GM12878 (cell line): Measurements from ENCODE around the gene SLC35G1. TPM values are rescaled to one million over a fixed set of nuclear protein-coding genes. Genes with fewer than 3 reads are reported as not detected.

Experiments
- ATAC-seq: fragments of 200-7000 bp; cut with Tn5 transposase; 3 replicates; pipeline ENCODE4 v1.9.1; 2020; ENCODE audit warnings: mild to moderate bottlenecking, moderate library complexity
- BruUV-seq: library from RNA; stranded (reverse); fragments of 400-500 nt; replicated peaks from 2 replicates; lab custom pipeline; 2021; lab: Mats Ljungman, UMichigan
- CTCF ChIA-PET: fragments of 300-600 bp; sonication (Branson Sonifier 250); formaldehyde crosslinking; extraction: SDS; loops from one replicate; lab custom pipeline; 2021; ENCODE audit warnings: inconsistent platforms; lab: Yijun Ruan, JAX
- POLR2A ChIA-PET: fragments of 350-600 bp; formaldehyde crosslinking; extraction: SDS; loops from one replicate; lab custom pipeline; 2021; ENCODE audit warnings: inconsistent platforms; lab: Charles Lee
- RAD21 ChIA-PET: fragments of 300-600 bp; sonication (Branson Sonifier 250); formaldehyde crosslinking; loops from one replicate; lab custom pipeline; 2023; ENCODE audit warnings: antibody characterized with exemption; ENCODE audit not compliant: unreplicated experiment; lab: Charles Lee
- SMC1A ChIA-PET: fragments of 300-600 bp; sonication (Branson Sonifier 250); formaldehyde crosslinking; loops from one replicate; lab custom pipeline; 2023; ENCODE audit not compliant: unreplicated experiment, uncharacterized antibody; lab: Charles Lee
- DNase-seq: peaks from one replicate; pipeline ENCODE4 v3.0.0-alpha.2; 2011; ENCODE audit warnings: low read depth, low spot score
- FAIRE-seq: peaks from 3 replicates; lab custom pipeline; 2011; peaks lifted over from hg19 to GRCh38; lab: Jason Lieb, UNC
- H2AFZ ChIP-seq: 2 replicates; pipeline ENCODE4 v1.6.0; 2011; ENCODE audit warnings: low read depth, low read length, control low read depth; ENCODE audit not compliant: control insufficient read depth
- H3K27ac ChIP-seq: 2 replicates; pipeline ENCODE4 v1.5.1; 2011; ENCODE audit warnings: control low read depth; ENCODE audit not compliant: control insufficient read depth, insufficient read depth
- H3K27me3 ChIP-seq, 2 experiments: replicated peaks in 1 of 2; 2 replicates each; pipeline versions ENCODE4 v1.6.0 to v1.6.1; 2011; ENCODE audit warnings: low read length in 1 of 2; ENCODE audit not compliant: control insufficient read depth in 2 of 2, insufficient read depth in 2 of 2
- H3K36me3 ChIP-seq, 2 experiments: 2 replicates each; pipeline ENCODE4 v1.5.1; 2011; ENCODE audit warnings: low read length in 1 of 2; ENCODE audit not compliant: control insufficient read depth in 2 of 2, insufficient read depth in 2 of 2
- H3K4me1 ChIP-seq: 2 replicates; pipeline ENCODE4 v1.6.1; 2011; ENCODE audit warnings: mild to moderate bottlenecking, low read length, moderate library complexity, mixed read lengths; ENCODE audit not compliant: control insufficient read depth, insufficient read depth
- H3K4me2 ChIP-seq: 2 replicates; pipeline ENCODE4 v1.6.0; 2011; ENCODE audit warnings: control low read depth; ENCODE audit not compliant: control insufficient read depth, insufficient read depth
- H3K4me3 ChIP-seq: fragments of 200-600 bp; sonication (generic); 2 replicates; pipeline ENCODE4 v1.5.1; 2016
- H3K79me2 ChIP-seq: 2 replicates; pipeline ENCODE4 v1.6.0; 2011; ENCODE audit warnings: low read length; ENCODE audit not compliant: control insufficient read depth, insufficient read depth
- H3K9ac ChIP-seq: 2 replicates; pipeline ENCODE4 v1.8.0; 2011; ENCODE audit warnings: low read length, control low read depth, mixed read lengths; ENCODE audit not compliant: control insufficient read depth, insufficient read depth
- H3K9me3 ChIP-seq: replicated peaks from 3 replicates; pipeline ENCODE4 v1.5.1; 2011; ENCODE audit warnings: mild to moderate bottlenecking, low read length; ENCODE audit not compliant: control insufficient read depth, insufficient read depth
- H4K20me1 ChIP-seq: 2 replicates; pipeline ENCODE4 v1.6.0; 2011; ENCODE audit not compliant: control insufficient read depth, insufficient read depth
- BCL11A ChIP-seq: IDR thresholded peaks from 2 replicates; pipeline ENCODE4 v1.6.1; 2011; ENCODE audit warnings: low read depth, low read length
- CHD4 ChIP-seq: fragments of 200-600 bp; sonication (generic); IDR thresholded peaks from 2 replicates; pipeline ENCODE4 v1.6.1; 2016; ENCODE audit warnings: mild to moderate bottlenecking
- HDAC6 ChIP-seq: fragments of 200-600 bp; sonication (generic); IDR thresholded peaks from one replicate; pipeline ENCODE4 v1.8.0; 2017; ENCODE audit warnings: antibody characterized with exemption; ENCODE audit not compliant: unreplicated experiment
- JUNB ChIP-seq: IDR thresholded peaks from 2 replicates; pipeline ENCODE4 v1.6.1; 2016; ENCODE audit warnings: antibody characterized with exemption, mild to moderate bottlenecking
- KAT2A ChIP-seq: conservative IDR thresholded peaks from 2 replicates; pipeline ENCODE4 v1.6.1; 2011; ENCODE audit warnings: low read depth, low read length; ENCODE audit not compliant: control insufficient read depth
- RB1 ChIP-seq: fragments of 450-650 bp; formaldehyde crosslinking; IDR thresholded peaks from 2 replicates; pipeline ENCODE4 v1.6.1; 2017; ENCODE audit warnings: mild to moderate bottlenecking, borderline replicate concordance
- SKIL ChIP-seq: fragments of 450-650 bp; IDR thresholded peaks from 2 replicates; pipeline ENCODE4 v1.6.1; 2017; ENCODE audit warnings: mild to moderate bottlenecking, low read depth, inconsistent platforms; ENCODE audit not compliant: poor library complexity, severe bottlenecking
- SUPT20H ChIP-seq: IDR thresholded peaks from 2 replicates; pipeline ENCODE4 v1.6.1; 2011; ENCODE audit warnings: low read depth, mild to moderate bottlenecking, low read length, moderate library complexity, borderline replicate concordance; ENCODE audit not compliant: control insufficient read depth
- ZNF207 ChIP-seq: fragments of 450-650 bp; IDR thresholded peaks from 2 replicates; pipeline ENCODE4 v1.6.1; 2014; ENCODE audit warnings: antibody characterized with exemption, mild to moderate bottlenecking, borderline replicate concordance
- WGBS: methylation state at CpG from one replicate; pipeline ENCODE4 v1.1.6; 2016; ENCODE audit warnings: low lambda C conversion rate; ENCODE audit not compliant: insufficient replicate concordance, insufficient coverage; ENCODE audit errors: missing lambda C conversion rate; 5-methylcytosine and 5-hydroxymethylcytosine counted together
- in situ Hi-C: fragments of 300-500 bp; cut with MboI; formaldehyde crosslinking; loops from 9 replicates; pipeline ENCODE4 v1.14.3; 2018; ENCODE audit warnings: mixed read lengths
- intact Hi-C: fragments of 100-400 bp; cut with micrococcal nuclease; formaldehyde crosslinking; loops from one replicate; pipeline ENCODE4 v1.14.2; 2022; ENCODE audit not compliant: unreplicated experiment
- polyA plus RNA-seq, 11 experiments: library from polyadenylated mRNA; depleted of rRNA in 4 of 11; unstranded in 6 of 11; stranded (reverse) in 5 of 11; fragments of >200 nt; fragmentation: Nextera tagmentation in 4 of 11; fragmentation: Illumina TruSeq in 1 of 11; extraction: Ambion mirVana in 4 of 11; extraction: Trizol in 1 of 11; gene quantifications; 1 replicate in 1 of 11; 2 replicates in 10 of 11; pipeline versions ENCODE4 v1.2.1 to v1.2.3, GENCODE V29; 2011 to 2016; ENCODE audit warnings: inconsistent platforms in 2 of 11, missing spikeins in 2 of 11, low read depth in 1 of 11
- total RNA-seq, 4 experiments: library from RNA; depleted of rRNA in 3 of 4; stranded (reverse); fragments of >200 nt in 3 of 4; fragmentation: Illumina TruSeq in 1 of 4; extraction: Trizol in 1 of 4; gene quantifications; 2 replicates each; pipeline versions ENCODE4 v1.2.1 to v1.2.3, GENCODE V29; 2013 to 2021
- TF ChIP-seq, protein P1 (sequence below): IDR thresholded peaks from 2 replicates; pipeline ENCODE4 v1.6.1; 2012; ENCODE audit warnings: low read length, inconsistent platforms
- TF ChIP-seq, protein P2 (sequence below): IDR thresholded peaks from 2 replicates; pipeline ENCODE4 v1.6.1; 2012; ENCODE audit warnings: low read depth, low read length, improper control_type of control experiment

Gene SLC35G1
- total and polyA plus RNA-seq, 10 of the 15 experiments (the other 5 are each of a cell fraction or from before 2014, with no cell fraction given) = 1.7 to 8.8 (median 6.7) TPM

- SMC1A ChIA-PET = interaction anchor here (1.8 kb wide), 1 partner anchor 9 kb away, joined by 7 read pairs; no protein-coding TSS in a partner anchor
- RAD21 ChIA-PET = no interaction called here
- no peak overlapping the region for H3K4me2 ChIP-seq
- CTCF ChIA-PET = interaction anchor here (1.7 to 6.7 kb wide), 3 partner anchors 10 to 13 kb away, joined by 6 to 36 read pairs (median 12); no protein-coding TSS in a partner anchor
- 88% methylated on average over 5 of the region's 5 CpGs for WGBS
- no peaks in the 10 kb centered on the region for H3K27me3 ChIP-seq
- H3K4me1 ChIP-seq = no peaks in the 10 kb centered on the region
- intact Hi-C loops (no loop called here), in situ Hi-C loops (no loop called here)
- DNase-seq (no peak), FAIRE-seq (no peak), ATAC-seq (no peak)
- no peaks in the 10 kb centered on the region for H3K79me2 ChIP-seq
- TF ChIP-seq JUNB (no peak), SUPT20H (no peak), ZNF207 (no peak), SKIL (no peak), RB1 (no peak), KAT2A (no peak), CHD4 (no peak), BCL11A (no peak), HDAC6 (no peak)
- TF ChIP-seq, protein P1, sequence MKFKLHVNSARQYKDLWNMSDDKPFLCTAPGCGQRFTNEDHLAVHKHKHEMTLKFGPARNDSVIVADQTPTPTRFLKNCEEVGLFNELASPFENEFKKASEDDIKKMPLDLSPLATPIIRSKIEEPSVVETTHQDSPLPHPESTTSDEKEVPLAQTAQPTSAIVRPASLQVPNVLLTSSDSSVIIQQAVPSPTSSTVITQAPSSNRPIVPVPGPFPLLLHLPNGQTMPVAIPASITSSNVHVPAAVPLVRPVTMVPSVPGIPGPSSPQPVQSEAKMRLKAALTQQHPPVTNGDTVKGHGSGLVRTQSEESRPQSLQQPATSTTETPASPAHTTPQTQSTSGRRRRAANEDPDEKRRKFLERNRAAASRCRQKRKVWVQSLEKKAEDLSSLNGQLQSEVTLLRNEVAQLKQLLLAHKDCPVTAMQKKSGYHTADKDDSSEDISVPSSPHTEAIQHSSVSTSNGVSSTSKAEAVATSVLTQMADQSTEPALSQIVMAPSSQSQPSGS = no peak
- TF ChIP-seq, protein P2, sequence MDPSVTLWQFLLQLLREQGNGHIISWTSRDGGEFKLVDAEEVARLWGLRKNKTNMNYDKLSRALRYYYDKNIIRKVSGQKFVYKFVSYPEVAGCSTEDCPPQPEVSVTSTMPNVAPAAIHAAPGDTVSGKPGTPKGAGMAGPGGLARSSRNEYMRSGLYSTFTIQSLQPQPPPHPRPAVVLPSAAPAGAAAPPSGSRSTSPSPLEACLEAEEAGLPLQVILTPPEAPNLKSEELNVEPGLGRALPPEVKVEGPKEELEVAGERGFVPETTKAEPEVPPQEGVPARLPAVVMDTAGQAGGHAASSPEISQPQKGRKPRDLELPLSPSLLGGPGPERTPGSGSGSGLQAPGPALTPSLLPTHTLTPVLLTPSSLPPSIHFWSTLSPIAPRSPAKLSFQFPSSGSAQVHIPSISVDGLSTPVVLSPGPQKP = no peak
- POLR2A ChIA-PET = no interaction called here
- no peaks in the 10 kb centered on the region for H4K20me1 ChIP-seq
- no peak overlapping the region for H2AFZ ChIP-seq
- H3K27ac ChIP-seq = no peak overlapping the region
- H3K4me3 ChIP-seq = no peak overlapping the region
- H3K36me3 ChIP-seq = peaks cover 0 to 4% of the 10 kb centered on the region in 2 experiments; a peak in 3 of 4 replicates
- no peaks in the 10 kb centered on the region for H3K9me3 ChIP-seq
- no peak overlapping the region for H3K9ac ChIP-seq
- no TSS peak for BruUV-seq
Measured at GRCh38 chr10:93907059-93907458, 13.3 kb downstream of the SLC35G1 start.
